Head of caudate nucleus (tissue), 42 donors: ENCODE results near the gene ENO1.
A peak's percentile ranks its signal among the peaks of the same experiment; 100 is the strongest.
"Not testable (repeated sequence)": the region's sequence is repeated elsewhere in the genome, so short reads cannot be mapped to it uniquely, and the experiment has no call there.

ENCODE experiments used
- DNase-seq, 42 donors: peaks; one replicate each; pipeline versions ENCODE4 v3.0.0 to v3.0.0-alpha.2; 2020 to 2021; ENCODE audit warnings: mixed read lengths in 7 of 42
- intact Hi-C: fragments of 100-400 bp; cut with DNase I; formaldehyde crosslinking; loops from one replicate; pipeline ENCODE4 v1.15.0; 2022

The ENO1 gene

DNA sequence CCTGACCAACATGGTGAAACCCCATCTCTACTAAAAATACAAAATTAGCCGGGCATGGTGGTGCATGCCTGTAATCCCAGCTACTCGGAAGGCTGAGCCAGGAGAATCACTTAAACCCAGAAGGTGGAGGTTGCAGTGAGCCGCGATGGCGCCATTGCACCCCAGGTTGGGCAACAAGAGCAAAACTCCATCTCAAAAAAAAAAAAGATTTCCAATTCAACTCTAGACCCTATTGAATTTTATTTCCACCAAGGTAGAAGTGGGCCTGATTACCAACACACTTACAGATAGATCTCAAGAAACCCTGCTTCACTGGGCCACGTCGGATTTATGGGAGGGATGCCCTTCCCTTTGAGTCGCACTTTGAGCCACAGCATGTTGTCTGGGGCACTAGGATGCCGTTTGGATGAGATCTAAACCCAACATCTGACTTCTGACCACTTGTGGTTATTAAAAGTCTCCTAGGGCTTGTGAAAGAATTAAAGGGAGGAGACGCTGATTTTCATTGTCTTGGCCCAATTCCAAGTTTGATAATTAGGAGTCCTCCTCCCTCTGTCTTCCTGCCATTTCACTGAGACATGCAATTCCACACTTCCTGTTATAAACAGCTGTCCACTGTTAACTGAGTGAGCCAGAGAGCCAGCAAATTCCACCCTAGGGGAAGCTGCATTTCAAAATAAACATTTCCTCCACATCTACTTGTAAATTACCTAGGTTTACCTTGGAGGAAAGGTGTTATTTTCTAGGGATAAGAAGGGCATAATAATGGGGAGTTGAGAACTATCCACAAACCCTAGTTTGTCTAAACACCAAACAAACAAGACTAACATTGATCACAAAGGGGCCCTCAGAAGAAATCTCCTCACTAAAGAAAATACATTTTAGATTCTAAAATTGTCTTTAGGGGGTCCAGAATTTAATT is 55.9 kb downstream of the ENO1 start:
- DNase-seq, result peak in 5 of 42 donors; percentile 2 to 27 (median 12)
- intact Hi-C loops, result no loop called here

DNA sequence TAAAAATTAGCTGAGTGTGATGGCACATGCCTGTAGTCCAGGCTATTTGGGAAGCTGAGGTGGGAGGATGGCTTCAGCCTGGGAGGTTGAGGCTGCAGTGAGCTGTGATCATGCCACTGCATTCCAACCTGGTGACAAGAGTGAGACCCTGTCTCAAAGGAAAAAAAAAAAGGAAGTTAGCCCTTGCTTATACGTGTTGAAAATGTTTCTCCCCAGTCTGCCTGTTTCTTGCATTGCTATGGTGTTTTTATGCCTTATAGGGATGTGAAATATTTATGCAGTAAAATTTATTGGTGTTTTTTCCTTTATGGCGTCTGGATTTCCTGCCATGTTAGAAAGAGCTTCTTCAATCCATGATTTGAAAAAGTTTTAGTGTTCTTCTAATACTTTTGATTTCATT is 57.4 kb downstream of the ENO1 start:
- DNase-seq, result no peak
- intact Hi-C loops, result no loop called here

DNA sequence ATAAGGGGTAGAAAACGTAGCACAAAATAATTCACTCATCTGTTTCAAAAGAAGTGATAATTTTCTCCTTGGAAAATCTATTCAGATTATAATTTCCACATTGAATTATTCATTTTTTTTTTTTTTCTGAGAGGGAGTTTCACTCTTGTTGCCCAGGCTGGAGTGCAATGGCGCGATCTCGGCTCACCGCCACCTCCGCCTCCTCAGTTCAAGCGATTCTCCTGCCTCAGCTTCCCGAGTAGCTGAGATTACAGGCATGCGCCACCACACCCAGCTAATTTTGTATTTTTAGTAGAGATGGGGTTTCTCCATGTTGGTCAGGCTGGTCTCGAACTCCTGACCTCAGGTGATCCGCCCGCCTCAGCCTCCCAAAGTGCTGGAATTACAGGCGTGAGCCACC is 59.7 kb downstream of the ENO1 start:
- intact Hi-C loops, result not testable (repeated sequence)

DNA sequence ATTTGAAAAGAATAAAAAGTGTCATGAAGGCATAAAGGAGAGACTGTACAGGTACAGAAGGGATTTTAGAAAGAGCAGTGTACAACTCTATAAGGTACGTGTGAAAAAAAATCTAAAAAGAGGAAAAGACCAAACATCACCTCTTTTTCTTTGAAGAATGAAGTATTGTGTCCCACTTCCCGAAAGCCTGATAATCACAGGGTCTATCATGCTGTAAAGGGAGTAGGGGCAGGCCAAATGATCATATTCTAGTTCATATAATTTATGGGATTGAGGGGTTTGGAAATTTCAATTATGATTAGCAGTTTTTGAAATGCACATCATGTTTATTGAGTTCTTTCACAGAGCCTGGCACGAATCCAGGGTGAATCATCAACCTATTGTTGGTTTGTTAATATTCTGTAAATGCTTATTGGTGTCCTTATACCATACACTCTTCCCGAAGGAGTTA is 60.1 kb downstream of the ENO1 start:
- intact Hi-C loops, result no loop called here
- peak in 25 of 42 donors; percentile 15 to 86 (median 36) for DNase-seq

More for the DNA sequence above, 59.7 kb downstream of the ENO1 start:
- DNase-seq, result peak in 4 of 42 donors; percentile 17 to 43 (median 33)

DNA sequence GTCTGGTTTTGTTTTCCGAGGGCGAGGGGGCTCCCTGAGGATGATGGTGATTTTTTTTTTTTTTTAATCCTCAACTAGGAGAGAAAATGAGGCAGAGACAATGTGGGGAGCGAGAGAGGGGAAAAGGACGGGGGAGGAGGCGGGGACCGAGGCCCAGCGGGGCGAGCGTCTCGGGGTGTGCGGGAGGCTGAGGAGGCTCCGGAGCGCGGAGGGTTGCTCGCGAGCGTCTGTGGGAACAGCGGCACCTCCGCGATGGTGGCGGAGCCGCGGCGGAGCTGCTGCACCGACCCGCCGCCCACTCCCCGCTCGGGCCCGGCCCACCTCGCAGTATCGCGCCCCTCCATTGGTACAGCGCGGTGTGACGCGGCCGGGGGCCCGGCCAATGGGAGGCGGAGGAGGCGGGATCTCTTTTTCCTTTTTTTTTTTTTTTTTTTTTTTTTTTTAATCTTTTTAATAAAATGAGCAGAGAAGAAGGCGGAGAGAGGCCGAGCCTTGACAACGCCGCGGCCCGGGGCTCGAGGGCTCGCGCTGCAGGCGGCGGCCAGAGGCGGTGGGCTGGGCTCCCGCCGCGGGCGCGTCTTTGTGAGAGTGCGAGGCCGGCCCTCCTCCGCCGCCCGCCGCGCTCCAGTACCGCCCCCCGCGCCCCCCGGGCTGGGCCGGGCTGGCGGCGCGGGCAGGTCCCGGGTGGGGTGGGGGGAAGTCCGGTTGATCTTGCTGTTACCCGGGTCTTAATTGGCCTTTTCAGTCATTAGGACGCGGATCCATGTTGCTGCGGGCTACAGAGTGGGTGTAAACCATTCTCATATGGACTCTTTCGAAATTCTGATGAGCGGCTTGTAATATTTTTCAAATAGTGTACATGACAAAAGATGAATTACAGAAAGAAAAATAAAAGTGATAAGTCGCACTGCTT is 60.8 kb downstream of the ENO1 start, which contains the start of gene RERE:
Gene RERE (minus strand): TSS at position 229 of the 913 bp plus-strand sequence.
- intact Hi-C loops, result no loop called here
- DNase-seq, result peak; percentile 81 to 98 (median 95)

DNA sequence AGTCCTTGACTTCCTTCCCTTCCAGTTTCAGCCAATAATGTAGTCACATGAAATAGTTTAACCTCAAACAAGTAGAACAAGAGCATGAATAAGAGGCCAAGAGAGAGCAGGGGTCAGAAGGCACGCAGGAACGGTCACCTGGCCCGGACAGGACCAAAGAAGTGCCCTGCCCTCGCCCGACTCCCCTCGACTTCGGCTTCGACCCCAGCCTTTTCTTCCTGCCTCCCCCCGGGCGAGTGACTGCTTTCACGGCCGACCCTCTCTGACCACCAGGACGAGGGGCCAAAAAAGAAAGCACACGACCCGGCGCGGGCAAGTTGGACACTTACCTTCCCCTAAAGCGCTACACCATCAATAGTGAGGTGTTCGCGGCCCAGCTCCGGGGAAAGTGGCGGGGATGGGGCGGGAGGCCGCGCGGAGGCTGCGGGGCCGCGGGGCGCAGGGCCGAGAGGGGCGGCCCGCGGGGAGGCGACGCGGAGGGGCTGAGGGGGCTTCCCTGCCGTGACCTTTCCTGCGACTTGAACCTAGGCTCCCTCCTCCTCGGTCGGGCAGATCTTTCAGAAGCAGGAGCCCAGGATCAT is 61.6 kb downstream of the ENO1 start:
- intact Hi-C loops, result no loop called here
- DNase-seq, result peak in 28 of 42 donors; percentile 9 to 64 (median 28)

DNA sequence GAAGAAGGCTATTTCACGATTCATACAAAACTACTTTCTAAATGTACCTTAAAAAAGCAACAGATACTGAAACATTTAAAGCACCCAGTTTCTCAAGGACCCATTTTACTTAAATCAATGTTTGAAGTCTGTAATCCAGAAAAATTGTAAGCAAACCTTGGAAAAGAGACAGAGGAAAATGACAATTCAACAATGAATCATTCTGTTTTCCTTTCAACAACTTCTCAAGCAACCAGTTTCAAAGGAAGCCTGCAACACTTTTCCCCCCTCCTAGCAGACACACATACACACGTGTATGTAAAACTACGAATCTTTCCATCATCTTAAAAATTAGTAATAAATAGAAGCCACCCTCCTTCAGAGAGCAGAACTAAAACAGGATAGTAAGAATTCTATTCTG is 62.2 kb downstream of the ENO1 start:
- intact Hi-C loops, result no loop called here
- DNase-seq, result peak in 4 of 42 donors; percentile 4 to 41 (median 14)

DNA sequence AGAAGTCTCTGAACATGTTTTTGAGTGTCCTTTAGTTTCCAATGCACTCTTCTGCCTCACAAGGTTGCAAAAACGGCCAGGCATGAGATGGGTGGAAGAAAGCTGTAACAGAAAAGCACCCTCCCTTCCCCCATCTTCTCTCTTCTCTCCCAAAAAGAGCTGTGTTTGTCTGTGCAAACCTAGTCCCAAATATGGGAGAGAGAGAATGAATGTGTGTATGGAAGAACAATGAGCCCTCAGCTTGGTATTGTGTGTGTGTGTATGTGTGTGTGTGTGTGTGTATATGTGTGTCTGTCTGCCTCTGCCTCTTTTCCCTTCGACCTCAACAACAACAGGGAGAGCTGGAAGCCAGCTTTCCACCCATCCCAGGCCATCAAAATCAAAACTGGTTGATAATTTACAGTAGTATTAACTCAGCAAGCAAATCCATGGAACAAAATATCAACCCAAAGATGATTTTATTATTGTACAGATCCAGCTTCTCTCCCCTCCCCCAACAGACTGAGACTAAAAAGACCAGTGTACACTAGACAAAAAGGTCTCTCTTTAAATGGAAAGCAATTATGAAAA is 62.8 kb downstream of the ENO1 start:
- DNase-seq, result peak in 33 of 42 donors; percentile 23 to 83 (median 46)
- intact Hi-C loops, result no loop called here

DNA sequence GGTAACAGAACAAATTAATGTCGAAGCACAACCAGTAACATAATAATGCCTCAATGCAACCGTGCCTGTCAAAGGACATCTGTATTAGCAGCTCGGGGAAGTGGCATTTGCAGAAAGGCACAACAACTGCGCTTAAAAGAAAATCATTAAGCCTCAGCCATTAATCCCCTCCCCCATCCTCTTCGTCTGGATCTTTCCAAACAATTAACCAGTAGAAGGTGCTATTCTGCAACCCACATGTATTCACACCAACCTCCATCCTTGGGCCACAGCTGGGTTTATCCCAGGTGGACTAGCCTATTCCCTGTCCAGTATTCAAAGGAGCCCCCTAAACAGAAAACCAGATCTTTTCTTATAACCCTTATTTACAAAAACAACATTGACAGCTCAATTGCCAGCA is 63.6 kb downstream of the ENO1 start:
- peak in 16 of 42 donors; percentile 6 to 62 (median 26) for DNase-seq
- intact Hi-C loops, result no loop called here

DNA sequence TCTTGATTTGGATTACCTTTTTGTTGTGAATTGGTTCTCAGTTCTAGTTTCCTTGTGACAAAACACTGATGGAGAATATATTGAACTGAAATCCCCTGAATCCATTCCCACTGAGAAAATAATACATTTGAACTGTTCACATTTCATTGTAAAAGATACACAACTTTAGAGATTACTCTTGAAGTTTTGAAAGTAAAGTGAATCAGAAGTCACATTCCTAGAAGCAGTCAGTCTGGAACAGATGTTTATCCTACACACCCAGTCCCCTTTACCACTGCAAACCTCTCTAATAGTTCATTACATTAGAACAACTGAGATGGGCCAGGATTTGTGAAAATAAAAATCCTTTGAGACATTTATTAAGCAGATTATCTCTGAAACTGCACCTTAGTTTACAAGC is 64.5 kb downstream of the ENO1 start:
- intact Hi-C loops, result no loop called here
- peak in 1 of 42 donors; percentile 0 for DNase-seq

DNA sequence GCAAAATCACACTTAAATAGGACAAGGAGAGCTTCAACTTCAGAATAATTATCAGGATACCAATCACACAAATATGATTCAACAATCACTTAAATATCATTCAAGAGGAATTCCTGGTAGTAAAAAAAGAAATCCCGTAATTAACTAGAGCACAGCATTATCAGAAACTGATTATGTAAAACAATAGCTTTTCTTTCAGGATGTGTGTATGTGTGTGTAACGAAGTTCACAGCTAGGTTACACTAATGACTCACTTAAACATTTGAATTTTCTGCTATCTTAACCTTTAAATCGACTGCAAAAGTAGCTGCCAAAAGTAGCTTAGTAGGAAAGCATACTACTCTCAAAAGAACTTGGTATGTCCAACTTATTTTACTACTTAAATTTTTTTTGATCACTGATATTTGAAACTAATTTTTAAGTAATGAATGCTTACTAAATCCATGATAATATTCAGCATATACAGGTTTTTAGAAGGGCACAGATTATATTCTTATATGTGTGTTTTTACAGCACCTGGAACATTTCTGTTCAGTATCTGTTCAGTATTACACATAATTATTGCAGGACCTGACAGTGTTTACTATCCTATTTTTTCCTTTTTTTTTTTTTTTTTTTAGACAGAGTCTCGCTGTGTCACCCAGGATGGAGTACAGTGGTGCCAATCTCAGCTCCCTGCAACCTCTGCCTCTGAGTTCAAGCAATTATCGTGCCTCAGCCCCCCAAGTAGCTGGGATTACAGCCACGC is 65.3 kb downstream of the ENO1 start:
- intact Hi-C loops, result no loop called here
- DNase-seq, result peak in 1 of 42 donors; percentile 39

DNA sequence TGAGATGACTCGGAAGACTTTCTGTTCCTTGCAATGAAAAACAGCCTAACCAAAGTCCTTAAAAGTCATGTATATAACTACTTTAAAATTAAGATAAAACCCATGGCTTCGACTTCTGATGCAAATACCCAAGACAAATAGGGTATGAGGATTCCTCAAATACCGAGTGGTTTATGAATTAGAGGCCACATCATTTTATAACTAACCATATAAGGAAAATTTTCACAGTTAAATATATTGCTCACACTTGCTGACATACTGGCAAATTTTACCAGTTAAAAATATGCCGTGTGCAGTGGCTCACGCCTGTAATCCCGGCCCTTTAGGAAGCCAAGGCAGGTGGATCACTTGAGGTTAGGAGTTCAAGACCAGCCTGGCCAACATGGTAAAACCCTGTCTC is 66.4 kb downstream of the ENO1 start:
- DNase-seq, result no peak
- intact Hi-C loops, result no loop called here
